Subcutaneous adipose tissue (tissue), 4 donors: ENCODE measurements around the gene KCNK5. TPM values are rescaled to one million over a fixed set of nuclear protein-coding genes. Genes with fewer than 3 reads are reported as not detected.

Source experiments
- CTCF ChIP-seq: fragments of 450-650 bp; IDR thresholded peaks from one replicate; pipeline ENCODE4 v1.5.1; 2016; ENCODE audit warnings: low read depth, mild to moderate bottlenecking, control low read depth, antibody characterized with exemption, moderate library complexity
- total RNA-seq, 4 donors: library from RNA; depleted of rRNA; stranded (reverse); fragments of >200 nt; gene quantifications; one replicate each; pipeline ENCODE4 v1.1.0, GENCODE V29; 2016

KCNK5 gene
- total RNA-seq: 1 to 10 TPM; 1.0 to 3.0 (median 1.1) TPM

- TF ChIP-seq CTCF: no peak
These were observed at the start of gene KCNK5 for GRCh38 chr6:39228992-39229767. Gene KCNK5 (minus strand): TSS chr6:39229475. CDS start chr6:39229111, 364 bp downstream.

GRCh38 chr6:39276379-39276995 is 47.2 kb upstream of the KCNK5 start:
- no peak for TF ChIP-seq CTCF

- TF ChIP-seq CTCF: no peak
These were observed 45.6 kb upstream of the KCNK5 start for GRCh38 chr6:39274903-39275302.

DNA sequence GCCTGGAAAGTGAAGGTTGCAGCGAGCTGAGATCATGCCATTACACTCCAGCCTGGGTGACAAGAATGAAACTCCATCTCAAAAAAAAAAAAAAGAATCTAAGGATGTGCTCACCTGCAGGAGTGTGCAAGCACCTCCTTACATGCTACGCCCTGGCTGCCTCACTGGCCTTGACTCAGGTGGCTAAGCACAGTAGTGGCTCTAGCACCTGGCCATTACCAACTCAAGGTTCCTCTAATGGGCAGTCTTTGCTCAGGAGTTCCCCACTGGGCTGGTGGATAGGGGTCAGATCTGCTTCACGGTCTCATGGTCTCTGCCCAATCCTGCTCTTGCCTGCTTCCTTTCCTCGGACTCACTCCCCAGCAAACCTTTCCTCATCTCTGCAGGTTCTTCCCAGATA is 45.2 kb upstream of the KCNK5 start:
- no peak for TF ChIP-seq CTCF

GRCh38 chr6:39273406-39273821 is 44.1 kb upstream of the KCNK5 start:
- TF ChIP-seq CTCF: no peak

- TF ChIP-seq CTCF: no peak
These were observed 40.7 kb upstream of the KCNK5 start for GRCh38 chr6:39269961-39270360.

DNA sequence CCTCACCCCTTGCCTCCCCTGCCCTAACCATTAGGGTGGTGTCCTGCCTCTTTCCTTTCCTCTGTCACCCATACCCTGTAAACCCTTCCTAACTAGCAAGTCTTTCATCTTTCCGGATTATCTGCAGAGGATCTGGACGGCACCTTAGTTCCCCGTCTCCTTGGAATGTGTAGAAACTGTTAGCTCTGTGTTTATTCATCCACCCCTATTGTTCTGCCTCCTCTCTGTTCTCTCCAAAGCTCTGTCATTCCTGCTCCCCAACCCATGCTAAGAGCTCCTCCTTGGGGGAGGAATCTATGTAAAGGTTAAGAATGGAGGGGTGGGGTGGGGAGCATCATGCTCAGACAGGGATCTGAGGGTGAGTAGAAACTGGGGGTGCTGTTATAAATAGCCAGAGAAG is 39.4 kb upstream of the KCNK5 start:
- no peak for TF ChIP-seq CTCF
